HG03097 (cell line): Measurements from ENCODE around the gene COMMD6.

ENCODE experiments used
- ATAC-seq: cut with Tn5 transposase; IDR thresholded peaks from one replicate; pipeline ENCODE4 v1.9.1; 2021; ENCODE audit not compliant: unreplicated experiment, low FRiP score

COMMD6 gene

DNA sequence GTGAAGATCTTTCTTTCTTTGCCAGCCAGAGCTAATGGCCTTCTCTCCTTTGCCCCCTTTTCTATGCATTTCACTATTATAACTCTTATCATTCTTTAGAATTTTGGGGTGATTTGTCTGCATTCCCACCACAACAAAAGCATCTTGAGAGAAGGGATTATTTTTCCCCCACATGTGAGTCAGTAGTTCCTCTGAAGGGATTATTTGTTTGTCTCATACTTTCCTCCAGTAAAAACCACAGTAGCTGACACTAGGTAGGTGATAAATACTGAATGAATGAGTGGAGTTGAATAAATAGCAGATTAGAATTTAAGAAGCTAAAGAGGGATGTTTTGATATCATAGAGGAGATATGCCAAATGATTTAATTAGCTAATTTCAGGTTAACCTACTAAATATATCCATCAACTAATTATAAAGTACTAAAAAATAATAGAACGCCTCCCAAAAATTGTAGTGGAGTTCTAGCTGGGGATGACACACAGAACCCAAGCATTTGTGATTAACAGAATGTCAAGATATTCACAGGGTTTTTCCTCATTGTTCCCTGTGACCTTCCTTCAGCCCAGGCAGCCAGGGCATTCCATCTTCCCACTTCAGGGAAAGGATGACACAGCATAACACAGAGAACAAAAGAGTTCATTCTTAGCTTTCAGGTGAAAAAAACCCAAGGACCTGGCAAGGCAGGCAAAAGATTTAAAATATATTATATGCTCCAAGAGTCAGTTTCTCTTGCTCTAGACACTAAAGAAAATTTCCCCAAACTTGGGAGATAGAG is 52.2 kb downstream of the COMMD6 start:
- no peak for ATAC-seq

DNA sequence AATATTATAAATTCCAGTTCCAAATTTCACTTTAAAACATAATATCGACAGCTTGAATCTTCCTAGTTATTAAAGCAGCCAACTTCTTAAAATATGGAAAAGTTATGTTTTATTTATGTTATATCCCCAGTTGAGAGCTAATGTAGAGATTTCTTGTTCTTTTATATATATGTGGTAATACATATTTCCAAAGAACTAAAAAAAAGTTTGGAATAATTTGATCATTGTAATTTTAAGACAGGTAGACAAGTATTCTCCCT is 54.9 kb downstream of the COMMD6 start:
- ATAC-seq = no peak

DNA sequence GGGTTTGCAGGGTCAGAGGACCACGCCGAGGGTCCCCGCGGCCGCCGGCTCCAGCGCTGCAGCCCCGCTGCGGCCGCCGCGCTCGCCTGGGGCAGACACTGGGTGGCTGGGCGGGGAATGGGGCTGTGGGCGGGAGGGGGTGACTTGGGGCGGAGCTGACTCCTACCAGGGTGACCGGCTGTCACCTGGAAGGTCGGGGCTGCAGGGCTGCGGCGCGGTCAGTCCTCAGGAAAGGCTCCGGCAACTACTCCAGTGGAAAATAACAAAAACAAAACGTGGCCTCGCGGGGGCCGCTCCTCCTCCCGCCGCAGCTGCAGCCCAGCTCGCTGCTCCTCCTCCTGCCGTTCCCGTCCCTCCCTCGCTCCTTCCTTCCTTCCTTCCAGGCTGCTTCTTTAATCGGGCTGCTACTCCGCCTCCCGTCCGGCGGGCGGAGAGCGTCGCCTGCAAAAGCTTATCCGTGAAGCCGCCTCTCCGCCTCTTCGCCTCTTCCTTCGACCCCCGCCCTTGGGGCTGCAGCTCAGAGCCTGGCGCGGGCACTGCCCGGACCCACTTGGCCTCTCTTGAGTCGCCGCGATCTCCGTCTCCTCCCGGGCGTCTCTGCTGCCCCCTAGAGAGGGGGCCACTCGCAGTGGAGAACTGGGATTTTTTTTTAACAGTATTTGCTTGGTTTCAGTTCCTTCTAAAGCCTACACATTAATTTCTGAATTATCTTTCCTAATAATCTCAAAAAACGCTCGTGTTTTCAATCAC is 55.4 kb downstream of the COMMD6 start, which contains the start of gene TBC1D4:
Gene TBC1D4, minus strand, starts transcription at position 100 of the 750 bp plus-strand sequence. CDS start 402 bp downstream, outside the sequence.
- ATAC-seq = peak; percentile 82

DNA sequence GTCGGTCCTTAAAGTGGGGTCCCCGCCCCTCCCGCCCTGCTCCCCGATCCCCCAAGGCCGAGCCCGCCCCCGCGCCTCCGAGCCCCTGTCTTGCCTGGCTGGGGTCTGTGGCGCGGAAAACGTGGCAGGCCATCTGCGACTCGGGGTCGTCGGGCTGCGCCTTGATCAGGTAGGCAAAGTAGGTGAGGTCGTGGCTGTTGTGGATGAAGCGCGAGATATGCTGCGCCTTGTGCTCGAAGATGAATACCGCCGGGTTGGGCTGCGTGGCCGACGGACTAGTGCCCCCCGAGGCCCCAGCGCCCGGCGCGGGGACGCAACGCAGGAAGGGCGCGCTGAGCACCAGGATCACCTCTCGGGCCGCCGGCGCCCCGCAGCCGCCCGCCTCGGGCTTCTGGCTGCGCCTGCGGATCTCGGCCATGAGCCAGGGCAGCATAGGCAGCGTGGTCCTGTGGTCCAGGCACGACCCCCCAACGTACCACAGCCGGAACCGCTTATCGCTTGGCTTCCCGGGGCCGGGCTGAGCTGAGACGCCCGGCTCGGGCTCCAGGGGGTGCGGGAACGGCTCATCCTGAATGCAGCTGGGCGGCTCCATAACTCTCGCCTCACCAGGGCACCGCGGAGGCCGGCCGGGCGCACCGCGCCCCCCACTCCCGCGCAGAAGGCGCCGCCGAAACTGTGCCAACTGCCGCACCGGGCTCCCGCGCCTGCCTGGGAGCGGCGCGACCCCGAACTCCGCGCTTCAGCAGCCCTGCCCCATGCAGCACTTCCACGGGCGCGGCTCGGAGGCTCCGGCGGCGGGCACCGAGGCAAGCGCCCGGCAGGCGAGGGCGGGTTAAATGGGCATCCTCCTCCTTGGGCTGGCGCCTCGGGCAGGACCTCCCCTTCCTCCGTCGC is 56.2 kb downstream of the COMMD6 start:
- peak; percentile 24 for ATAC-seq

DNA sequence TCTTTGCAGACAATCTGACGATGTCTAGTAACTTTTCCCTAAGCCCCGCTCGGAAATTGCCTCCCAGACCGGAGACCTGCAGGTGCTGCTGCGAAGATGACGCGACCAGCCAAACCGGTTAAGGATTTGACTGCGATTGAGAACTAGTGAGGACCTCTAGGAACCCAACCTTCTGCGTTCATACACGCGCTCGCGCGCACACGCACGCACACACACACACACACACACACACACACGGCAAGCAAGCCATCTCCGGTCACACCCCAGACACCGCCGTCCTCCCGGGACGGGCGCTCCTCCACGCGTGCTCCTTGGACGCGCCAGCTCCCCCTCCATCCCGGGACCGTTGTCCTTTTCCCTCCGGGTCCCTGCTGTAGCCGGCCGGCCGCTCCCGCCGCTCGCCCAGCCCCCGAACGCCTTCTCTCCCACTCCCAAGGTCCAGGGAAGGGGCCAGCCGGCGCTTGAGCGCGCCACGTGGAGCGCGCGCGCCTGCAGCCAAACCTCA is 56.9 kb downstream of the COMMD6 start:
- ATAC-seq = no peak

DNA sequence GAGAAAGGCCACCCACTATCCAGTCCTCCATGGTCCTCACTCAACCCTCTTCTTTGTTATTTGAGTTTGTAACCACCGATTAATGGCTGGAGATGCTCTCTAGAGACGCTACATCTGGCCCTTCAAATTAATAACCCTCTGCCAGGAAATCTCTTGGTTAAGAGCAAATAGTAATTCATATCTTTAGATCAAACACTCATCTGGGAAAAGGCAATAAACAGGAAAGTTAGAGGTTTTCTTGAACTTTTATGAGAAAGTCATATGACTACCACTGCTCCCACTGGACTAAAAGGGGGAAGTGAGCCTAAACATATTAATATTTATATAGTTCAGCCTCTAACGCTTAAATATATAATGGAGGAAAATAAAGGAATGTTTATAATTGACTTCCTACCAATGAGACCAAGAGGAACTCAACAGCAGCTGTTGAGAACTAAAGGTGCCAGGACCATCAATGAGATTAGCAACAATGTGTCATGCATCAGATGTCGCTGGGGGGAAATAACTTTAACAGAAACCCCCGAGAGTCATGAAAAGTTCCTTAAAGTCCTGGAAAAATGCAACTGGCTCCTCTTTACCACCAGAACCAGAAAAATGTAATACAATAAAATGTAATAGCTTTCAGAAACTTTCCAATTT is 58.4 kb downstream of the COMMD6 start:
- ATAC-seq = no peak

DNA sequence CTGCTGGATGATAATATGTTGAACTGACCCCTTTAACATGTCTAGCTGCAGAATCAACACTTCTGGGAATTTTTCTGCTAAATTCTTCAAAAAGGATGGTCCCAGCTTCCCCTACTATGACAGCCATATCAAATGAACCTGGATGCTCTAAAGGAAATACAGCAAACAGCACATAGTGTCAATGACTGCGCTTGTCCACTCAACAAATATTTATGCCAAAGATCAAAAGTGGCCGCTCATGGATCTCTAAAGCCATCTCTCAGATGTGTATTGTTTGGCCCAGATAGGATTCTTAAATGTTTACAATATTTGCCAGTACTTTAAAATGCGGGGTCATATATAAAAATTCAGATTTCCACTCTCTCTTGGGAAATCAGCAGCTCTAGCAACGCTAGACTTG is 59.0 kb downstream of the COMMD6 start:
- no peak for ATAC-seq
